Cerebellar cortex (tissue), 1 donor: ENCODE data around the gene EGLN1.
"Not testable (repeated sequence)": the region's sequence is repeated elsewhere in the genome, so short reads cannot be mapped to it uniquely, and the experiment has no call there.

ENCODE experiments used
- DNase-seq: peaks from one replicate; pipeline ENCODE4 v3.0.0-alpha.2; 2015; ENCODE audit warnings: low spot score

The EGLN1 gene

GRCh38 chr1:231421971-231422797 lies at the start of gene EGLN1:
EGLN1 (minus strand) TSS chr1:231422287; CDS start chr1:231421888, 399 bp downstream.
- peak; percentile 76 for DNase-seq

DNA sequence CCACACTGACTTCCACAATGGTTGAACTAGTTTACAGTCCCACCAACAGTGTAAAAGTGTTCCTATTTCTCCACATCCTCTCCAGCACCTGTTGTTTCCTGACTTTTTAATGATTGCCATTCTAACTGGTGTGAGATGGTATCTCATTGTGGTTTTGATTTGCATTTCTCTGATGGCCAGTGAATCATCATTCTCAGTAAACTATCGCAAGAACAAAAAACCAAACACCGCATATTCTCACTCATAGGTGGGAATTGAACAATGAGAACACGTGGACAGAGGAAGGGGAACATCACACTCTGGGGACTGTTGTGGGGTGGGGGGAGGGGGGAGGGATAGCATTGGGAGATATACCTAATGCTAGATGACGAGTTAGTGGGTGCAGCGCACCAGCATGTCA lies 49.4 kb upstream of the EGLN1 start:
- DNase-seq, result not testable (repeated sequence)

DNA sequence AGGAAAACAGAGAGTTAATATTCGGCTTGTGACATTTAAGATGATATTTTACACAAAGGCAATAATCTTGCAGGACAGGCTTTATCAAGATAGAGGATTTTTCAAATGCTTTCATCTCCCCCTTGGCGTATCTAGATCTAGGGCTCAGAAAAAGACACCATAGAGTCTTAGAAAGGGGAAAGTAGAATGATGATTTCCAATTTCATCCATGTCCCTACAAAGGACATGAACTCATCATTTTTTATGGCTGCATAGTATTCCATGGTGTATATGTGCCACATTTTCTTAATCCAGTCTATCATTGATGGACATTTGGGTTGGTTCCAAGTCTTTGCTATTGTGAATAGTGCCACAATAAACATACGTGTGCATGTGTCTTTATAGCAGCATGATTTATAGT lies 48.9 kb upstream of the EGLN1 start:
- not testable (repeated sequence) for DNase-seq

- no peak for DNase-seq
Observed at GRCh38 chr1:231467986-231468385, 45.9 kb upstream of the EGLN1 start.

- DNase-seq, result no peak
Observed at GRCh38 chr1:231465051-231465450, 43.0 kb upstream of the EGLN1 start.

DNA sequence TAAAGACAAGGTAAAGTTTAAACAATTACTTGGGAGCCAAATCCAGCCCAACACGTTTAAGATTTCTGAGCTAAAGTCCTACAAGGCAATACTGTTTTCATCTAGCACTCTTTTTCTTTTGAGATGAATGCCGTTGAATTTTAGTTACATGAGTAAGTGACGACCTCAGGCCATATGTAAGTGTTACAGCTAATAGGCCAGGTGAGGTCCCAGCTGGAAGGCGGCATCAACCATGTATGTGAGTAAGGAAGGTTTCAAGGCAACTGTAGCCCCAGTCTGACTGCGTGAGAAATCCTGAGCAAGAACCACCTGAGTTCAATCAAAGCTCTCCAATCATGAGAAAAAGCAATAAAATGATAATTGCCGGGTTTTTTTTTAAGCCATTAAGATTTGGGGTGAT lies 41.5 kb upstream of the EGLN1 start:
- DNase-seq, result no peak

DNA sequence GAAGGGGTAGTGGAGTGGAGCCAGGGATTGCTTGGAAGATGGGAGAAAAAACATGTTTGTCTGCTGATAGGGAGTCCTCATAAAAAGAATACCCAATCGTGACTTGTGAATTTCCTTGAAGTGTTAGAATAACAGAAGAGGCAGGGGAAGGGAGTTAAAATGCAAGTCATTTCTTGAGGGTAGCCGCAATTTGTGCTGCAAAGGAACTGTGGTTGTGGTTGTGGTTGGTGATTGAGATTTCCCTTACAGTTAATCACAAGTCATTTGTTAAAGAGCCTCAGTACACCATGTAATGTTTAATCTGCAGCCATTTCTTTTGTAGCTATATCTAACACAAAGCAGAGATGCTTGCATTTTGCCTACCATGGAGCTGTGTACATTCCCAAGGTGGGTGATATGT lies 38.5 kb upstream of the EGLN1 start:
- DNase-seq, result no peak

- not testable (repeated sequence) for DNase-seq
Observed at GRCh38 chr1:231459438-231459837, 37.4 kb upstream of the EGLN1 start.

- not testable (repeated sequence) for DNase-seq
Observed at GRCh38 chr1:231457956-231458355, 35.9 kb upstream of the EGLN1 start.

GRCh38 chr1:231454133-231454532 lies 32.0 kb upstream of the EGLN1 start:
- DNase-seq, result not testable (repeated sequence)

GRCh38 chr1:231446138-231446537 lies 24.1 kb upstream of the EGLN1 start:
- no peak for DNase-seq

- no peak for DNase-seq
Observed at GRCh38 chr1:231444059-231444458, 22.0 kb upstream of the EGLN1 start.

DNA sequence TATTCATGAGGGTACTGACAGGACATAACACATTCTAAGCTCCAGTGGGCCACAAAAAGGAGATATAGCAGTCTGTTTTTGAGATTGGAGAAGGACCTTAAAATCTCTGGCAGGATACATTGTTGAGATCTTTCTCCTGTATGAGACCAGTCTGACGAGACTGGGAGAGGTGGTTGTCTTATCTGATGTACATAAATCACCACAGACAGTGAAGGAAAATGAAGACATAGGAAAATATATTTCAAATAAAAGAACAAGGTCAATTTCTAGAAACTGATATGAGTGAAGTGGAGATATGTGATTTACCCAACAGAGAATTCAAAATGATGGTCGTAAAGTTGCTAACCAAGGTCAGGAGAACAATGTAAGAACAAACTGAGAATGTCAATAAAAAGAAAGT lies 21.3 kb upstream of the EGLN1 start:
- DNase-seq, result no peak

DNA sequence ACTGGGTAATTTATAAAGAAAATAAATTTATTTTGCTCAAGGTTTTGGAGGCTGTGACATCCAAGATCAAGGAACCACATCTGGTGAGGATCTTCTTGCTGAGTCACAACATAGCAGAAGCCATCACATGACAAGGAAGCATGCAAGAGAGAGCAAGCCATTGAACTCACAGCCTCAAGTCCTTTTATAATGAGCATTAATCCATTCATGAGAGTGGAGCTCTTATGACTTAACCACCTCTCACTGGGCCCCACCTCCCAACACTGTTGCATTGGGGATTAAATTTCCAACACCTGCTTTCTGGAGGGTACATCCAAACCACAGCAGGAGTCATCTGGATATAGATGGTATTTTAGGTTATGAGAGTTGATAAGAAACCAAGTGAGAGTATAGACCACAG lies 20.6 kb upstream of the EGLN1 start:
- no peak for DNase-seq

GRCh38 chr1:231432996-231433395 lies 10.9 kb upstream of the EGLN1 start:
- DNase-seq, result no peak

DNA sequence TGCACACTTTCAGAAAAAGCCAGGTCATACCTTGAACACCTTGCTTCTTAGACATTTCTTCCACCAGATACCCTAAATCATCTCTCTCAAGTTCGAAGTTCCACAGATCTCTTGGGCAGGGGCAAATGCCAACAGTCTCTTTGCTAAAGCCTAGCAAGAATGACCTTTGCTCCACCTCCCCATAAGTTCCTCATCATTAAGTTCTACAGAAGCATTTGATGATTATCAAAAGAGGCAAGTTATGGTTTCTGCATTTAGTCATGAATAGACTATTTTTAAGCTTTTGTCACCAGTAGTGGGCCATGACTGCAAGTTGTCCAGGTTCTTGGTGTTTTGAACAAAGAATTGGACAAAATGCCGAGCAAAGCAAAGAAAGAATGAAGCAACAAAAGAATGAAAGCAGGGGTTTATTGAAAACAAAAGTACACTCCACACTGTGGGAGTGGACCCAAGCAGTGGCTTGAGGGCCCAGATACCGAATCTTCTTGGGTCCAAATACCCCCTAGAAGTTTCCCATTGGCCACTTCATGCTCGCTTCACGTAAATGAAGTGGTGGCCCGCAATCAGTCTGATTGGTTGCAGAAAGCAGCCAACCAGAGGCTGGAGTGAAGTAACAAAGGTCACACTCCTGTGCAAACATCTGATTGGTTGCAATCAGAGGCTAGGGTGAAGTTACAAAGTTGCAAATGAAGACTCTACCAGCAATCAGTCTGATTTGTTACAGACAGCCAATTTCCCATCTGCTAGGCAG lies 9.8 kb upstream of the EGLN1 start:
- no peak for DNase-seq

DNA sequence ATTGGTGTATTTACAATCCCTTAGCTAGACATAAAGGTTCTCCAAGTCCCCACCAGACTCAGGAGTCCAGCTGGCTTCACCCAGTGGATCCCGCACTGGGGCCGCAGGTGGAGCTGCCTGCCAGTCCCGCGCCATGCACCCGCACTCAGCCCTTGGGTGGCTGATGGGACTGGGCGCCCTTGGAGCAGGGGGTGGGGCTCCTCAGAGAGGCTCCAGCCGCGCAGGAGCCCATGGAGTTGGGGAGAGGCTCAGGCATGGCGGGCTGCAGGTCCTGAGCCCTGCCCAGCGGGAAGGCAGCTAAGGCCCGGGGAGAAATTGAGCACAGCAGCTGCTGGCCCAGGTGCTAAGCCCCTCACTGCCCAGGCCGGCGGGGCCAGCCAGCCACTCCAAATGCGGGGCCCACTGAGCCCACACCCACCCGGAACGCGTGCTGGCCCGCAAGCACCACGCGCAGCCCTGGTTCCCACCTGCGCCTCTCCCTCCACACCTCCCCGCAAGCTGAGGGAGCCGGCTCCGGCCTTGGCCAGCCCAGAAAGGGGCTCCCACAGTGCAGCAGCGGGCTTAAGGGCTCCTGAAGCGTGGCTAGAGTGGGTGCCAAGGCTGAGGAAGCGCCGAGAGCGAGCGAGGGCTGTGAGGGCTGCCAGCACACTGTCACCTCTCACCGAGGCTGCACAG lies 8.7 kb upstream of the EGLN1 start:
- not testable (repeated sequence) for DNase-seq

DNA sequence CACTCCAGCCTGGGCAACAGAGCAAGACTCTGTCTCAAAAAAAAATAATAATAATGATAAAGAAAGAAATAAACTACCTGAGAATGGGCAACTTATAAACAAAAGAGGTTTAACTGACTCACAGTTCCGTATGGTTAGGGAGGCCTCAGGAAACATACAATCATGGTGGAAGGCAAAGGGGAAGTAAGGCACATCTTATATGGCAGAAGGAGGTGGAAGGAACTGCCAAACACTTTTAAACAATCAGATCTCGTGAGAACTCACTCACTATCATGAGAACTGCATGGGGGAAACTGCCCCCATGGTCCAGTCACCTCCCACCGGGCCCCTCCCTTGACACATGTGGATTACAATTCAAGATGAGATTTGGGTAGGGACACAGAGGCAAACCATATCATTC lies 6.3 kb upstream of the EGLN1 start:
- no peak for DNase-seq

- DNase-seq, result no peak
Observed at GRCh38 chr1:231424950-231425805, 3.1 kb upstream of the EGLN1 start.

DNA sequence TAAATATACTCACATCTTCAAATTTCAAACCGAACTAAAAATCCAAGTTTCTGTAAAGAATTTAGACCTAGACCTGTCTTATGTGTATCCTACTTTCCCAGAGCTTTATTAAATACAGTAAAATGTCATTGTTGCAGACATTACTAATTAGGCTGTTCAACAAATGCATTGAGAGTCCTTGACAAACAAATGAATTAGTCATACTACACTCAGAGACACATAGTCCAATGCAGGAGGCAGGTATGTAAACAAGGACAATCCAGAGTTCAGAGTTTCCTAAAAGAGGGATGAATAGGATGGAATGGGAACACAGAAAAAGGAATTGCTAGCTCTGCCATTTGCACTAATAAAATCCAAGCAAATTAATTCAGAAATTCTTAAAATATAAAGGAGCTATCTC lies 1.6 kb upstream of the EGLN1 start:
- DNase-seq, result no peak

GRCh38 chr1:231422798-231423309 lies 767 bp upstream of the EGLN1 start:
- no peak for DNase-seq
